GM23338 (cell line): ENCODE results near the gene MEIOSIN.

Experiments
- CTCF ChIP-seq, 2 experiments: fragments of 200-600 bp in 1 of 2; sonication (generic) in 1 of 2; conservative IDR thresholded peaks; 2 replicates each; pipeline versions ENCODE4 v1.5.1 to v1.6.1; 2016 to 2017; ENCODE audit warnings: antibody characterized with exemption in 2 of 2, low read depth in 2 of 2, mild to moderate bottlenecking in 2 of 2, moderate library complexity in 1 of 2
- ETS1 ChIP-seq: IDR thresholded peaks from 2 replicates; pipeline ENCODE4 v1.6.1; 2016; ENCODE audit warnings: antibody characterized with exemption
- POLR2AphosphoS5 ChIP-seq: IDR thresholded peaks from 2 replicates; pipeline ENCODE4 v1.6.1; 2016; ENCODE audit warnings: antibody characterized with exemption, low read depth
- REST ChIP-seq: IDR thresholded peaks from one replicate; pipeline ENCODE4 v1.6.1; 2018; ENCODE audit warnings: antibody characterized with exemption; ENCODE audit not compliant: unreplicated experiment

GRCh38 chr19:45784096-45784495, 50.9 kb downstream of the MEIOSIN start:
- TF ChIP-seq CTCF (conservative IDR thresholded peaks at IDR 0.05; ENCODE audit: low read depth in 2 of 2) (no peak), REST (no peak), ETS1 (no peak), POLR2AphosphoS5 (no peak)
